NCI-H187 (cell line): ENCODE data around the gene LCMT1.
"Not testable (repeated sequence)": the region's sequence is repeated elsewhere in the genome, so short reads cannot be mapped to it uniquely, and the experiment has no call there.

Source experiments
- DNase-seq, 2 experiments: peaks; one replicate each; lab custom pipeline; 2025; lab: John Stamatoyannopoulos, UW

Gene LCMT1

GRCh38 chr16:25094596-25094995 is 16.9 kb upstream of the LCMT1 start:
- no peak for DNase-seq

GRCh38 chr16:25095636-25096035 is 15.9 kb upstream of the LCMT1 start:
- no peak for DNase-seq

DNA sequence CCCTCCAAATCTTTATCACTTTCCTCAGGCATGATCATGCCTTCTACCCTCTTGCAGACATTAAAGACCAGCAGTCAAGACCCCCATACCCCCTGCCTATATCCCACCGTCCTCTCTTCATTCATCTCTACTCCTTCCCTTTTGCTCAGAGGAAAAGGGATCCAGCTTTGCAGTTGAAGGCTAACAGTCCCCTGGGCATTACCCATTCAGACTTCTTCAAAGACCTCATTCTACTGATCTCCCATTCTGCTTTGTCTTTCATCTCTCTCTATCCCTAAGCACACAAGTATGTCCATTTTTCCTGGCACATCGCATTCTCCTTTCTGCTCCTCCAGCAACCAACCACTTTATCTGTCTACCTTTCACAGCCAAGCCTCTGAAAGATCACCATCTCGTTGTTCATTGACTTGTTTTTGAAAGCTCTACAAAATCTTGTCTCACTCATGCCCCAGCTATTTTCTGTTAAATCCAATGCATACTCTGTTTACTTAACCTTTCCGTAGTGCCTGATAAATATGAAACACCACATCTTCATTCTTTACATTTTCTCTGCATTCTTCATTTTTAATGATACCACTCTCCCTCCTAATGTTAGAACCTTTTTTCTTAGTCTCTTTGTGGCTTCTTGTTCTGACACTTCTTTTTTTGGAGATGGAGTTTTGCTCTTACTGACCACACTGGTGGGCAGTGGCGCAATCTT is 14.1 kb upstream of the LCMT1 start:
- no peak for DNase-seq

DNA sequence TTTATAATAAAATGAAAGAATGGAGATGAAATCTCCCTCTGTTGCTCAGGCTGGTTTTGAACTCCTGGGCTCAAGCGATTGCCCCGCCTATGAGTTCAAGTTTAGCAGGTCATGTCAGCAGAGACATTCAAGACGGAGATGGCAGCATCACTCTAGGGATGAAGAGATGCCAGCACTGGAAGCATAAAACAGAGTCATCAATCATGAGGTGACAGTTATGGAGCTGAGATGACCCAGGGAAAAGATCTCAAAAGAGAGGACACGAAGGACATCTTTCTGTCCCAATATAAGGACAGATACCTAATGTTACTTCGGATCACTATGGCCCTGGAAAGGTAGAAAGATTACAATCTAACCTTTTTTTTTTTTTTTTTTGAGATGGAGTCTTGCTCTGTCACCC is 11.0 kb upstream of the LCMT1 start:
- no peak for DNase-seq

DNA sequence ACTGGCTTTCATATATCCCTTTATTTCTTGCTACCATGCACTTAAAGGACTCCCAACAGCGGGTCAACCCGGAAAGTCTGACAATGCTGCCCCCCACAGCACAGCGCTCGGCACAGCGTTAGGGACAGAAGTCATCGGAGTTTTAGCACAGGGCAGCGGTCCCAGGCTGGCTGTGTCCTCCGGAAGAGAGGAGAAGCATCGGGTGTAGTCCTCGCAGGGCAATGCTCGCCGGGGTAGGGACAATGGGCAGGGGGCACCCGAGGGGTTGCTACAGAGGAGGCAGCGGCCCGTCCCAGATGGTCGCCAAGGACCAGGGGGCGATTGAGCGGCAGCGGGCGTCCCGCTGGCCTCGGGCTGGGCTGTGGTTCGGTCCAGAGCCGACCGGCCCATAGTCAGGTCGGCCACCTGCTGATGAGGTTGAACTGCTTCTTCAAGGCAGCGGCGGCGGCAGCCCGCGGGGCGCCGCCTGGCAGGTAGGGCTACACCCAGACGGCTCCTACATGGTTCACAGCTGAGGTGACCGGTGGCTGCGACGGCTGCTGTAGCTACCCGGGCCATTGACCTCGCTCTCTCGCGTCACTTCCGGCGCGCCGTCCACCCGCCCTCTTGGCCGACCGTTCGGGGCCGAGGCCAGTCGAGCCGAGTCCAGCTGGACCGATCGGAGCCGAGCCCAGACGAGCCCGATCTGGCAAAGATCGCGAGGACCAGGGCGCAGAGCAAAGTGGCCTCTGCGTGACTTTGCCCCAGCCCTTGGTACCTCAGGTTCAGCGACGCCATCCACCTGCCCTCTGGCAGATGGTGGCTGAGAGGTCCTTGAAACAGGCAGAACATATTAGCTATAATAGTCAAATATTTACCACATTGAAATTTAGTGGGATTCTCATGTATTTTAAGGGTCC is 4.7 kb upstream of the LCMT1 start:
- DNase-seq, result peak; percentile 41 to 49

DNA sequence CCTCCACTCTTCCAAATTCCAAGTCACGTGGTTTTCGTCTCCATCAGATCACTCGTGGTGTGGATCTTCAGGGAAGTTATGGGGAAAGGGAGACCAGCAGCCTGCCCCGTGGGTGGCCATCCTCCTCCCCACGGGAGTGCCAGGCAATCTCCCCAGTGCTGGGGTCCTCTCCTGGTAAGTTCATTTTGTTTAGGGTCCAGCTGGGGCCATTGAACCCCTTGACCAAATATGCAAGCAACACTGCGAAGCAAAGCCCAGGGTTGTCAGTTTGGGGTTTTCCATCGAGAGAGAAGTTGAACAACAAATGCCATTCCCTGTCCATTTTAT is 4.1 kb upstream of the LCMT1 start:
- DNase-seq, result no peak

DNA sequence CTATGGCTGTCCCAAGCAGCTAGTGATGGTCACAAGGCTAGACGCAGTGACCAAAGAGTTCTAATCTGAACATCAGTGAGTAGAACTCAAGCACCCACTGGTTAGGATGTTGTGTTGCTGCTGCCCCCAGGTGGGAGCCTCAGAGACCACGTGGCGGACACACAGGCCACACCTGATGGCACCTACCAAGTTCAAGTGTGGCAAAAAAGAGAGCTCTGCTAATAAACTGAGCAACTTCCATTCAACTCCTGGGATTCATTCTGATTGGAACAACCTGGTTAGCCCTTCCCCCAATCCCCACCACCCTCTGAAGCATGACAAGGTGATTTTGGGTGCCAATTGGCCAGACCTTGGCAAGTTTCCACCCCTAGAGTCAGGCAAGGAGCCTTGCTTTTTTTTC is 3.5 kb upstream of the LCMT1 start:
- no peak for DNase-seq

- DNase-seq, result no peak
Measured at GRCh38 chr16:25109643-25110042, 1.9 kb upstream of the LCMT1 start.

DNA sequence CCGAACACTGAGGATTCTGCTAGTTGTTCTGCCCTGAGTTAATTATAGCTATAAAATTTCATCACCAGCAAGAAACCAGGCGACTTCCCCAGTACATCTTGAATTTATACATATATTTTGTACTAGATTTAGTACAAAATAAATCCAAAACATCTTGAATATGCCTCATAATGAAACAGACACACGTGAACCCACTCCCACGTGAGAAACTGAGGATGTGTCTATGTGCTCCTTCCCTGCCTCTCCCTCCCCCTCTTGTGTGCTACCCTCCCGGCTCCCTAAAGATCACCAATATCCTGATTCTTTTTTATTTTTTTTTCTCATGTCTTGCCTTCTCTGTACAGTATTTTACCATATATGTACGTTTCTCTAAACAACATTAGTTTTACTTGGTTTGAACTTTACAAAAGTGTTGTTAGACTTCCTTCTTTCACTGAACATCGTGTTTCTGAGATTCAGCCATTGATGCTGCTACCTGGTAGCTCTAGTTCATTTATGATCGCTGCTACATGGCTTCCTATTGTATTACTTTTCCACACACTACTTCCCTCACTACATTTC is 1.1 kb upstream of the LCMT1 start:
- DNase-seq, result no peak

DNA sequence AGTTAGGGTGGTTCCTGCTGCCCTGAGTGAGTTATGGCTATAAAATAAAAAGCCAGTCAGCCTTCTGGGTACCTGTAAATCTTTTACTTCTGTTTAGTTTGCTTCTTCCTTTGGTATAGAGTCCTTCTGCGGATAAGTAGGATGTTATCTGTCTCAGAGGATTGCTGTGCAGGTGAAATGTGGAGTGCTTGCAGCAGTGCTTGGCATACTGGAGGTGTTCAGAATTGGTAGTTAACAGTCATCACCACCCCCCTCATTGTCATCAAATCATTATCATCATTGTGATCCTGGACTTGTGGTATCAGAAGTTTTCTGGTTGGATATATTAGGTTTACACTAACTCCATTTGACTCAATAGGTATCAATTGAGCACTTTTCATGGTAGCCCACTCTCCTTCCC is 2.6 kb downstream of the LCMT1 start:
- DNase-seq, result no peak

DNA sequence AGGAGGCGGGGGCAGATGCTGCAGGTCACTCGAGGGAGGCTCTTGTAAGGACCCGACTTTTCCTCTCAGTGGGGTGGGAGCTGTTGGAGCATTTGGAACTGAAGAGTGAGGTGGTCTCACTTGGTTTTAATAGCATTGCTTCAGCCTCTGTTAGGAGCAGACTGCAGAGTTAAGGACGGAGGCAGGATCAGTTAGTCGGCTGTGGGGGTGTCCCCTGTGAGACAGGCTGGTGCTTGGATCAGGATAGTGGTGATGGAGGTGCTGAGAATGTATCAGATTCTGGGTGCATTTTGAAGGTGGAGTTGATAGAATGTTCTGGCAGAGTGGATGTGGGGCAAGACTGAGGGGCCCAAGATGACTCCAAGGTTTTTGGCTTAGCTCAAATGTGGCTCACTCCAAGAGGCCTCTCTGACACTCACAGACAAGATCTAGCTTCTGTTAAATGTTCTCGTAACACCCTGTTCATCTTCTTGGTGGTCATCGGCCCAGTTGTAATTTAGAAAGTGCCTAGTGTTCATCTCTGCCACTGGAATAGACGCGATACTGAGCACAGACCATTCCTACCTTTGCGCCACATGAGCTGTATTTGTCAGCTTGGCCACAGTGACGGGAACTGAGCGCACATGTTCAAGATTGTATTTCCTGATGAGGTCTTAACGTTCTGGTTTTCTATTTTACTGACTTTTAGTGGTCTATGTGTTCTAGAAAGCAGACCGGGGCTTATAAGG is 7.5 kb downstream of the LCMT1 start:
- DNase-seq, result no peak

- no peak for DNase-seq
Measured at GRCh38 chr16:25121824-25122600, 10.5 kb downstream of the LCMT1 start.

DNA sequence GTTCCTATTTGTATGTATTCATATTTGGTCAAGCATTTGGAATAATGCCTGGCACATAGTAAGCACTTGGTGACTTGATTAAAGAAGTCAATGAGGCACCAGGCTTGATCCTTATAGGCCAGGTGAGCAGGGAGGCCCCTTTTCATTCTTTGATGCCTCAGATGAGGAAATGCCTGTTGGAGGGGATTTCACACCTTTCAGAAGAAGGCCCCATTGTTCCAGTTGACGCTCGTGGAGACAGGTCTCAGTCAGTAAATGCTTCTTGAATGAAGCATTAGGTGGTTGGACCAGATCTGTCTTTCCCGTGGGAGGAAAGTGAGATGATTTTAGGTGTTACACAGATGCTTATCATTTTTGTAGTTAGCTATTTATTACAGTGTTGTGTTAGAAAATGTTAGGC is 13.0 kb downstream of the LCMT1 start:
- DNase-seq, result no peak

- DNase-seq, result not testable (repeated sequence)
Measured at GRCh38 chr16:25126086-25126666, 14.6 kb downstream of the LCMT1 start.

DNA sequence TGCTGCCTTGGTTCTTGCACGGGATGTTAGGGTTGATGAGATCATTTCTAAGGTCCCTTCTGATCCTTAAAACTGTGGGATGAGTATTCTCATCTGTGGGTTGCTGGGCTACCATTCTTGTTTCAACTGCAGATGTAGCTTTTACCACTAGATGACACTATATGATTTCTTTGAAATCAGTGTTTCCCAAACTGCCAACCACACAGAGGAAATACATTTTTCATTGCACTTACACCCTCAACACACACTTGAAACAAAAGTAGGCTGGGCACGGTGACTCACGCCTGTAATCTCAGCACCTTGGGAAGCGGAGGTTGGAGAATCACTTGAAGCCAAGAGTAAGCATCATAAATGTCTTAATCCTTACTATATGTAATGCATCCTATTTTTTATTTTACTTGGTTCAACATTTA is 15.3 kb downstream of the LCMT1 start:
- DNase-seq, result no peak

GRCh38 chr16:25132751-25133150 is 21.2 kb downstream of the LCMT1 start:
- DNase-seq, result not testable (repeated sequence)

- no peak for DNase-seq
Measured at GRCh38 chr16:25134166-25134700, 22.7 kb downstream of the LCMT1 start.

DNA sequence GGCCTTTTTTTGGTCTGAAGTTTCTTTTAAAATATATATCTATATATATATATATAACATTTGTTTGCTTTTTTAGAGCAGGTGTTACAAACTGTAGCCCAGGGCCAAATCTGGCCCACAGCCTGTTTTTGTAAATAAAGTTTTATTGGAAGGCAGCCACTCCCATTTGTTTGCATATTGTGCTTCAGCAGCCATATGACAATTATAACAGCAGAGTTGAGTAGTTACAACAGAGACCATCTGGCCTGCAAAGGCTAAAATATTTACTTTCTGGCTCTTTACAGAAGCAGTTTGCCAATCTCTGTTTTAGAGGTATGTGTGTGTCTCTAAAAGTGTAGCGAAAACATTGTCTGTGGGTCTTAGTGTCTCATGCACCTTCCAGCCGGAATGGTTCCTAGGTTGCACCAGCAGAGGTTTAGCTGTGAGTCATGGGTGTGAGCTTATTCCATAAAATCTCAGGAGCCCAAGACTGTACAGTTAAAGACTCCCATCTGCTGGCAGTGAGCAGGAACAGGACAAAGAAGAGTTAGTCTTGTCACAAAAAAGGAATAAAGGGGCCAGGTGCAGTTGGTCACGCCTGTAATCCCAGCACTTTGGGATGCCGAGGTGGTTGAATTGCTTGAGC is 23.8 kb downstream of the LCMT1 start:
- no peak for DNase-seq

GRCh38 chr16:25138130-25138529 is 26.6 kb downstream of the LCMT1 start:
- DNase-seq, result no peak

DNA sequence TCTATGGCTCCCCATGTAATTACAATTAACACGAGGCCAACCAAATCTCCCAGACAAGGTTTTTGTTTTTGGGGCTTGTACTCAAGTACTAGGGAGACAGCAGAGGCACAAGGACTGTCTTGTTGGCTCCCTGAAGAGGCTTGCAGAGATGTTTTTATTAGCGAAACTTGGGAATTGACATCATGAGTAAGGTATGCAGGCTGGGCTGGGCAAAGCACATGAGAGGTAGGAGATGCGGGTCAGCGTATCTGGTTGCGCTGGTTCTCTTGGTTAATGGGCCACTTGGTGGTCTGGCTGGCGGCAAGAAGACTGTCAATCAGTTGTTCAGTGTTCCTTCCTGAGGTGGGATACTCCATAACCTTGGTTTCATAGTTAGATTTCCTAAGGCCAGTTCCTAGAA is 28.9 kb downstream of the LCMT1 start:
- DNase-seq, result no peak

- no peak for DNase-seq
Measured at GRCh38 chr16:25141648-25142047, 30.1 kb downstream of the LCMT1 start.
